Endothelial cell of umbilical vein (primary cell): ENCODE results near the gene TMCC3. TPM values are rescaled to one million over a fixed set of nuclear protein-coding genes. Genes with fewer than 3 reads are reported as not detected.

Experiments
- BruUV-seq: library from RNA; stranded (reverse); fragments of 400-500 nt; replicated peaks from 2 replicates; lab custom pipeline; 2021; lab: Mats Ljungman, UMichigan
- CTCF ChIA-PET: fragments of 300-600, 350-600 bp; sonication (Branson Sonifier 250); formaldehyde crosslinking; loops from one replicate; lab custom pipeline; 2021; ENCODE audit warnings: antibody characterized with exemption, inconsistent platforms; lab: Charles Lee
- POLR2A ChIA-PET: fragments of 300-600, 350-600 bp; sonication (Branson Sonifier 250); formaldehyde crosslinking; loops from one replicate; lab custom pipeline; 2021; ENCODE audit warnings: antibody characterized with exemption, inconsistent platforms; lab: Charles Lee
- DNase-seq: peaks from one replicate; pipeline ENCODE4 v3.0.0-alpha.2; 2011; ENCODE audit warnings: low read depth, low spot score
- FAIRE-seq: peaks from 2 replicates; lab custom pipeline; 2011; peaks lifted over from hg19 to GRCh38; lab: Jason Lieb, UNC
- H2AFZ ChIP-seq: 2 replicates; pipeline ENCODE4 v1.6.0; 2012; ENCODE audit warnings: low read depth, low read length, control low read depth, inconsistent platforms
- H3K27ac ChIP-seq: 2 replicates; pipeline ENCODE4 v1.5.1; 2011; ENCODE audit warnings: low read depth, mild to moderate bottlenecking, control low read depth, low read length, moderate library complexity; ENCODE audit not compliant: insufficient read depth
- H3K27me3 ChIP-seq, 2 experiments: 2 replicates each; pipeline versions ENCODE4 v1.6.0 to v1.6.1; 2011; ENCODE audit warnings: low read length in 2 of 2, mixed read lengths in 1 of 2; ENCODE audit not compliant: control insufficient read depth in 2 of 2, insufficient read depth in 2 of 2
- H3K36me3 ChIP-seq, 2 experiments: 2 replicates in 1 of 2; 3 replicates in 1 of 2; pipeline ENCODE4 v1.5.1; 2011; ENCODE audit warnings: low read length in 2 of 2, mild to moderate bottlenecking in 1 of 2, moderate library complexity in 1 of 2; ENCODE audit not compliant: control insufficient read depth in 2 of 2, insufficient read depth in 2 of 2; ENCODE audit errors: extremely low read depth in 1 of 2
- H3K4me1 ChIP-seq: 3 replicates; pipeline ENCODE4 v1.5.1; 2011; ENCODE audit warnings: mild to moderate bottlenecking, low read length; ENCODE audit not compliant: control insufficient read depth, insufficient read depth; ENCODE audit errors: extremely low read depth
- H3K4me2 ChIP-seq: 2 replicates; pipeline ENCODE4 v1.6.1; 2011; ENCODE audit warnings: low read length, control low read depth, mixed read lengths; ENCODE audit not compliant: insufficient read depth
- H3K4me3 ChIP-seq, 3 experiments: fragments of 200-600 bp in 1 of 3; sonication (generic), shearing (Covaris generic) in 1 of 3; replicated peaks in 1 of 3; 2 replicates each; pipeline ENCODE4 v1.5.1; 2011 to 2016; ENCODE audit warnings: control low read depth in 3 of 3, low read length in 3 of 3, mild to moderate bottlenecking in 2 of 3, inconsistent platforms in 1 of 3, low read depth in 1 of 3, moderate library complexity in 1 of 3; ENCODE audit not compliant: insufficient read depth in 1 of 3
- H3K79me2 ChIP-seq: 2 replicates; pipeline ENCODE4 v1.6.0; 2012; ENCODE audit warnings: low read length, inconsistent platforms; ENCODE audit not compliant: control insufficient read depth, insufficient read depth
- H3K9ac ChIP-seq: replicated peaks from 2 replicates; pipeline ENCODE3; 2011; ENCODE audit warnings: low read length, control low read depth; ENCODE audit not compliant: insufficient read depth; ENCODE audit errors: extremely low read depth
- H3K9me1 ChIP-seq: replicated peaks from 3 replicates; pipeline ENCODE4 v1.6.0; 2011; ENCODE audit warnings: mild to moderate bottlenecking, low read length; ENCODE audit not compliant: control insufficient read depth, insufficient read depth; ENCODE audit errors: extremely low read depth
- H3K9me3 ChIP-seq: replicated peaks from 2 replicates; pipeline ENCODE4 v1.5.1; 2012; ENCODE audit warnings: low read length, inconsistent platforms; ENCODE audit not compliant: control insufficient read depth, insufficient read depth
- H4K20me1 ChIP-seq: replicated peaks from 2 replicates; pipeline ENCODE3; 2011; ENCODE audit warnings: mild to moderate bottlenecking, low read length; ENCODE audit not compliant: control insufficient read depth, insufficient read depth; ENCODE audit errors: extremely low read depth
- CTCF ChIP-seq, 2 donors: IDR thresholded peaks; 1 replicate in 1 of 2; 2 replicates in 1 of 2; pipeline ENCODE4 v1.5.1; 2011; ENCODE audit warnings: low read length in 2 of 2, mild to moderate bottlenecking in 2 of 2, moderate library complexity in 2 of 2, control low read depth in 1 of 2, inconsistent platforms in 1 of 2, low read depth in 1 of 2; ENCODE audit not compliant: insufficient read depth in 1 of 2; ENCODE audit errors: extremely low read depth in 1 of 2
- EZH2 ChIP-seq: IDR thresholded peaks from 2 replicates; pipeline ENCODE4 v1.6.1; 2012; ENCODE audit warnings: borderline replicate concordance, low read depth, mild to moderate bottlenecking, moderate library complexity, low read length, inconsistent platforms; ENCODE audit not compliant: severe bottlenecking
- FOS ChIP-seq: IDR thresholded peaks from 2 replicates; pipeline ENCODE4 v1.6.1; 2011; ENCODE audit warnings: mild to moderate bottlenecking, low read length, moderate library complexity, borderline replicate concordance; ENCODE audit not compliant: insufficient read depth
- GATA2 ChIP-seq: IDR thresholded peaks from 2 replicates; pipeline ENCODE4 v1.7.0; 2011; ENCODE audit warnings: low read depth, mild to moderate bottlenecking, moderate library complexity, mixed read lengths, low read length; ENCODE audit not compliant: insufficient read length, insufficient read depth
- JUN ChIP-seq: IDR thresholded peaks from 2 replicates; pipeline ENCODE4 v1.6.1; 2011; ENCODE audit warnings: borderline replicate concordance, low read depth; ENCODE audit not compliant: insufficient read length, insufficient read depth
- MAX ChIP-seq: IDR thresholded peaks from 2 replicates; pipeline ENCODE4 v1.6.1; 2011; ENCODE audit not compliant: insufficient read depth, insufficient read length
- MYC ChIP-seq: IDR thresholded peaks from one replicate; pipeline ENCODE4 v1.6.1; 2011; ENCODE audit warnings: mild to moderate bottlenecking, low read depth, low read length
- POLR2A ChIP-seq: IDR thresholded peaks from 2 replicates; pipeline ENCODE4 v1.6.1; 2012; ENCODE audit warnings: low read depth, mild to moderate bottlenecking, control low read depth, low read length
- POLR2AphosphoS5 ChIP-seq: IDR thresholded peaks from 2 replicates; pipeline ENCODE4 v1.6.1; 2012; ENCODE audit warnings: low read depth, mild to moderate bottlenecking, control low read depth, low read length, moderate library complexity; ENCODE audit not compliant: insufficient read depth
- dilution Hi-C: fragments of 300-500 bp; cut with MboI; formaldehyde crosslinking; loops from one replicate; pipeline ENCODE4 v1.15.0; 2019; ENCODE audit warnings: low sequenced_read_pairs; ENCODE audit not compliant: extremely low pct_ligation_motif_present
- intact Hi-C: fragments of 100-400 bp; cut with micrococcal nuclease; formaldehyde crosslinking; loops from one replicate; pipeline ENCODE4 v1.10.0; 2022
- polyA plus RNA-seq, 4 experiments: library from polyadenylated mRNA; depleted of rRNA in 3 of 4; stranded (reverse) in 3 of 4; unstranded in 1 of 4; fragments of >200 nt; gene quantifications; 2 replicates each; pipeline versions ENCODE4 v1.2.1 to v1.2.3, GENCODE V29; 2011 to 2012; ENCODE audit warnings: missing spikeins in 1 of 4
- total RNA-seq: library from RNA; stranded (reverse); gene quantifications from 2 replicates; pipeline ENCODE4 v1.2.3, GENCODE V29; 2021

The TMCC3 gene
- total and polyA plus RNA-seq, 2 donors (not counting 3 experiments of a cell fraction or from before 2014, with no cell fraction given) = 13.5 to 30.4 TPM

DNA sequence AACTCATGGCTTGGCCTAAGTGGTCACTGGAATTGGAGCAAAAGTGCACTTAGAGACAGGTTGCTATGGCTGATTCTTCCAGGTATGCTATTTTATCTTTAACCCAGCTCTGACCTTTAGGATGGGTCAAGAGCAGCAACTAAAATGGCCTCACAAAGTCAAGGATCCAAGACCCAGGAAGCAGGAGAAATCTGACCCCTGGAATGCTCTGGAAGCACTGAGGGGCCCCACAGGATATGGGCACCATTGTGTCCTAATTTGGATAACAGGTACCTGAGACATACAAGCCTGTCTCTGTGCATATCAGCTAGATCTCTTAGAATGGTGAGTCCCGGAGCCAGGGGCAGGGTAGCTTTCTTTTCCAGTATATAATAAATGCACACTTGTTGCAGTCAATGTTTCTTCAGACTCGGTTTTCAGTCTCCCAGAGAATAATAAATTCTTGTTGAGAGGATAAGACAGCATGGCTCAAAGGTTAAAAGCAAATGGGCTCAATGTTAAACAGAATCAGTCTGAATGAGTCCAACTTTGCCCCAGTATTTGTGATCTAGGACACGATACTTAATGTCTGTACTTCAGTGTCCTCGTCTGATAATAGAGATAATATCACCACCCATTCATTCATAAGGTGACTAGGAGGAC lies 29.3 kb upstream of the TMCC3 start:
- no peaks in the 10 kb centered on the region for H3K27me3 ChIP-seq
- CTCF ChIA-PET = interaction anchor here (0.6 kb wide), 1 partner anchor 11 kb away, joined by 3 read pairs; no protein-coding TSS in a partner anchor
- dilution Hi-C loops = no loop called here

More for the DNA sequence above, 29.3 kb upstream of the TMCC3 start:
- peaks cover 23% of the 10 kb centered on the region for H3K4me1 ChIP-seq
- no peaks in the 10 kb centered on the region for H3K36me3 ChIP-seq
- no peak overlapping the region for H3K9ac ChIP-seq
- no TSS peak for BruUV-seq
- TF ChIP-seq MAX (no peak), MYC (no peak), JUN (no peak), FOS (no peak), POLR2A (no peak), GATA2 (no peak), CTCF (IDR thresholded peaks at IDR 0.05; ENCODE audit: extremely low read depth in 1 of 2, insufficient read depth in 1 of 2, low read depth in 1 of 2, low read length in 2 of 2) (no peak), POLR2AphosphoS5 (no peak), EZH2 (no peak)
- H3K4me2 ChIP-seq = no peak overlapping the region
- H3K9me1 ChIP-seq = no peaks in the 10 kb centered on the region
- H2AFZ ChIP-seq = no peak overlapping the region
- no peak overlapping the region for H3K27ac ChIP-seq
- POLR2A ChIA-PET = interaction anchor here (0.9 kb wide), 1 partner anchor 10 kb away, joined by 3 read pairs; no protein-coding TSS in a partner anchor
- H3K79me2 ChIP-seq = no peaks in the 10 kb centered on the region
- DNase-seq = no peak
- no peak overlapping the region for H3K4me3 ChIP-seq
- intact Hi-C loops = no loop called here
- H3K9me3 ChIP-seq = no peaks in the 10 kb centered on the region
- H4K20me1 ChIP-seq = no peaks in the 10 kb centered on the region
- no peak for FAIRE-seq
